OCI-LY1 (cell line): ENCODE measurements around the gene LDLRAD4.

ENCODE experiments used
- H2AFZ ChIP-seq: fragments of 200-600 bp; sonication (generic), shearing (Covaris generic); 2 replicates; pipeline ENCODE4 v1.6.0; 2014; ENCODE audit warnings: antibody characterized with exemption, mild to moderate bottlenecking, low read length
- H3F3A ChIP-seq: fragments of 200-600 bp; sonication (generic), shearing (Covaris generic); 2 replicates; pipeline ENCODE4 v1.6.0; 2014; ENCODE audit warnings: mild to moderate bottlenecking, antibody characterized with exemption, low read length, moderate library complexity; ENCODE audit not compliant: insufficient read depth
- H3K27ac ChIP-seq: fragments of 200-600 bp; sonication (generic); 2 replicates; pipeline ENCODE4 v1.5.1; 2014; ENCODE audit warnings: low read length, mixed run types, mild to moderate bottlenecking, low read depth; ENCODE audit not compliant: poor library complexity, severe bottlenecking
- H3K27me3 ChIP-seq: fragments of 200-600 bp; sonication (generic); 2 replicates; pipeline ENCODE4 v1.6.0; 2014; ENCODE audit warnings: antibody characterized with exemption, mild to moderate bottlenecking, low read length, moderate library complexity; ENCODE audit not compliant: insufficient read depth
- H3K36me3 ChIP-seq: fragments of 200-600 bp; sonication (generic); 2 replicates; pipeline ENCODE4 v1.6.1; 2014; ENCODE audit warnings: mild to moderate bottlenecking, antibody characterized with exemption, low read length, moderate library complexity, mixed read lengths; ENCODE audit not compliant: insufficient read depth
- H3K4me1 ChIP-seq: fragments of 200-600 bp; sonication (generic); 2 replicates; pipeline ENCODE4 v1.5.1; 2014; ENCODE audit warnings: mild to moderate bottlenecking, low read length, moderate library complexity; ENCODE audit not compliant: insufficient read depth, severe bottlenecking
- H3K4me2 ChIP-seq: fragments of 200-600 bp; sonication (generic), shearing (Covaris generic); 2 replicates; pipeline ENCODE4 v1.6.1; 2014; ENCODE audit warnings: low read length
- H3K4me3 ChIP-seq: fragments of 200-600 bp; sonication (generic); 2 replicates; pipeline ENCODE4 v1.5.1; 2014; ENCODE audit warnings: low read length, low read depth, mild to moderate bottlenecking, mixed read lengths; ENCODE audit not compliant: poor library complexity, severe bottlenecking
- H3K79me2 ChIP-seq: fragments of 200-600 bp; shearing (Covaris generic); 2 replicates; pipeline ENCODE4 v1.6.1; 2016; ENCODE audit warnings: mixed run types, low read length, mixed read lengths; ENCODE audit not compliant: insufficient read depth
- H3K9ac ChIP-seq: fragments of 200-600 bp; sonication (generic), shearing (Covaris generic); 2 replicates; pipeline ENCODE4 v1.6.1; 2014; ENCODE audit warnings: mild to moderate bottlenecking, low read length, mixed read lengths
- H3K9me2 ChIP-seq: fragments of 200-600 bp; sonication (generic), shearing (Covaris generic); 2 replicates; pipeline ENCODE4 v1.6.1; 2014; ENCODE audit warnings: low read depth, mild to moderate bottlenecking, low read length, mixed read lengths
- H3K9me3 ChIP-seq: fragments of 200-600 bp; shearing (Covaris generic); 2 replicates; pipeline ENCODE4 v1.6.1; 2014; ENCODE audit warnings: low read length, mixed read lengths
- H4K20me1 ChIP-seq: fragments of 200-600 bp; sonication (generic), shearing (Covaris generic); 2 replicates; pipeline ENCODE4 v1.6.0; 2016; ENCODE audit warnings: mild to moderate bottlenecking, low read length; ENCODE audit not compliant: insufficient read depth
- CTCF ChIP-seq: fragments of 200-600 bp; sonication (generic), shearing (Covaris generic); IDR thresholded peaks from 2 replicates; pipeline ENCODE4 v1.5.1; 2017; ENCODE audit warnings: mild to moderate bottlenecking, antibody characterized with exemption, low read length, moderate library complexity, mixed read lengths
- EZH2 ChIP-seq: fragments of 200-600 bp; sonication (generic), shearing (Covaris generic); IDR thresholded peaks from 2 replicates; pipeline ENCODE4 v1.8.0; 2017; ENCODE audit warnings: borderline replicate concordance, mixed run types, mild to moderate bottlenecking, antibody characterized with exemption, low read length, moderate library complexity, mixed read lengths

Gene LDLRAD4

GRCh38 chr18:13438507-13439056 is 220.0 kb downstream of the LDLRAD4 start:
- Histone ChIP-seq H3K9ac (peak overlapping the region; percentile 51), H3K4me2 (peak overlapping the region; percentile 61), H2AFZ (no peak overlapping the region)

GRCh38 chr18:13439461-13439860 is 220.9 kb downstream of the LDLRAD4 start:
- no peaks in the 10 kb centered on the region for H3K79me2 ChIP-seq
- no peaks in the 10 kb centered on the region for H3K27me3 ChIP-seq

More at GRCh38 chr18:13438507-13439056, 220.0 kb downstream of the LDLRAD4 start:
- Histone ChIP-seq H3K9me2 (no peaks in the 10 kb centered on the region), H4K20me1 (no peaks in the 10 kb centered on the region), H3K27ac (peak overlapping the region; percentile 95), H3F3A (peaks cover 7% of the 10 kb centered on the region), H3K79me2 (no peaks in the 10 kb centered on the region), H3K4me3 (peak overlapping the region; percentile 36), H3K36me3 (no peaks in the 10 kb centered on the region), H3K4me1 (peaks cover 64% of the 10 kb centered on the region), H3K9me3 (no peaks in the 10 kb centered on the region), H3K27me3 (no peaks in the 10 kb centered on the region)
- TF ChIP-seq CTCF (no peak; the same call in 1 of the 2 replicates), EZH2 (no peak)

GRCh38 chr18:13440277-13441248 is 222.0 kb downstream of the LDLRAD4 start:
- Histone ChIP-seq H3K9me2 (no peaks in the 10 kb centered on the region), H3K36me3 (no peaks in the 10 kb centered on the region), H3K9me3 (no peaks in the 10 kb centered on the region), H3K4me3 (no peak overlapping the region), H3K4me1 (peaks cover 62% of the 10 kb centered on the region), H3K4me2 (no peak overlapping the region), H3K9ac (no peak overlapping the region), H4K20me1 (no peaks in the 10 kb centered on the region), H3K27ac (peak overlapping the region; percentile 95), H3K79me2 (no peaks in the 10 kb centered on the region), H2AFZ (no peak overlapping the region), H3F3A (peaks cover 7% of the 10 kb centered on the region), H3K27me3 (no peaks in the 10 kb centered on the region)
- TF ChIP-seq CTCF (peak; percentile 51), EZH2 (no peak)

More at GRCh38 chr18:13439461-13439860, 220.9 kb downstream of the LDLRAD4 start:
- Histone ChIP-seq H3K9me3 (no peaks in the 10 kb centered on the region), H3K4me3 (no peak overlapping the region), H3K27ac (peak overlapping the region; percentile 95), H3K4me1 (peaks cover 64% of the 10 kb centered on the region), H3K9ac (no peak overlapping the region; the same call in 1 of the 2 replicates), H2AFZ (no peak overlapping the region), H3K4me2 (peak overlapping the region; percentile 61; the same call in 1 of the 2 replicates), H3K36me3 (no peaks in the 10 kb centered on the region), H3F3A (peaks cover 7% of the 10 kb centered on the region), H4K20me1 (no peaks in the 10 kb centered on the region), H3K9me2 (no peaks in the 10 kb centered on the region)
- TF ChIP-seq EZH2: no peak
- TF ChIP-seq CTCF: no peak
